GM12875 (cell line): ENCODE measurements around the gene PDGFA.

Experiments
- H3K4me3 ChIP-seq: one replicate; pipeline ENCODE4 v1.5.1; 2011; ENCODE audit warnings: low read depth, low read length, control low read depth
- CTCF ChIP-seq: IDR thresholded peaks from 2 replicates; pipeline ENCODE4 v1.5.1; 2011; ENCODE audit warnings: low read depth, mild to moderate bottlenecking, control low read depth, inconsistent platforms, low read length, moderate library complexity, borderline replicate concordance; ENCODE audit not compliant: insufficient read depth

Gene PDGFA

GRCh38 chr7:539731-540411, 20.2 kb upstream of the PDGFA start:
- TF ChIP-seq CTCF: no peak
- H3K4me3 ChIP-seq: no peak overlapping the region

DNA sequence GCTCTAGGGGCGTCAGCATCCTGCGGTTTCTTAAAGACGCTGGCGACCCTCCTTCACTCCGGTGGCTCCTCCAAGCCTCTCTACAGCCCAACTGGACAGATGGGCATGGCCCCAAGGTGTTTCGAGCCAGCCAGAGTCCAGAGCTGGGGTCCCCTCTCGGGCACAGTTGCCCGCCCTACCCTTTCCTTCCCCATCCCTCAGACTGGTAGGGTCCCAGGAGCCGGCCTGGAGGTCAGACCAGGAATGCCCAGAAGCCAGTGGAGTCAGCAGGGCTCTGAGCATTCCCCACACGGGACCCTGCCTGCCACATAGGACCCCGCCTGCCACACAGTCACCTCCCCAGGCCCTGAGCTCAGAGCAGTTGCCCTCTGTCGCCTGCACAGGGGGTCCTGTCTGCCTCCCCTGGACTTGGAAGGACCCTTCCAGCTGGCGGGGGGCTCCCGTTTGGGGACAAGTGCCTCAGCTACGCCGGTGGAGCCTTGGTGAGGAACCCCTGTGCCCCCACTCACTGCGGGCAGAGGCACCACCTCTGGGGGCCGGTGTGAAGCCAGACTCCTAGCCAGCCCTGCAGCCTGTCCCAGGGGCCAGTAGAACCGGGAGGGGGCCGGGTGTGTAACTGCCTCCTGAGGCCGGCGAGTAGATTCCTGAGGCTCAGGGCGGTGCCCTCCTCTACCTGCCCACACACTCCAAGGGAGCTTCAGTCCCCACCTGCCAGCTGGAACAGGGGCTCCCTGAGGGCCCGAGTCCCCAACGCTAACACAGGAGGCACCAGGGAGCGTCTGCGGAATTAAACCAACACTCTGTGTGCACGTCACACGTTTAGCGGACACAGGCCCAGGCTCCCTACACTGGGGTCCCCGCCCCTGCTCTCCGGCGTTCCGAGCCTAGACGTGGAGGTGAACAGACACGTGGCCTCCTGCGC, 19.4 kb upstream of the PDGFA start:
- no peak for TF ChIP-seq CTCF

GRCh38 chr7:537911-538634, 18.4 kb upstream of the PDGFA start:
- TF ChIP-seq CTCF: no peak
- no peak overlapping the region for H3K4me3 ChIP-seq

More for the DNA sequence above, 19.4 kb upstream of the PDGFA start:
- H3K4me3 ChIP-seq: no peak overlapping the region

- no peak overlapping the region for H3K4me3 ChIP-seq
- TF ChIP-seq CTCF: no peak
Observed at GRCh38 chr7:536231-536630, 16.6 kb upstream of the PDGFA start.

DNA sequence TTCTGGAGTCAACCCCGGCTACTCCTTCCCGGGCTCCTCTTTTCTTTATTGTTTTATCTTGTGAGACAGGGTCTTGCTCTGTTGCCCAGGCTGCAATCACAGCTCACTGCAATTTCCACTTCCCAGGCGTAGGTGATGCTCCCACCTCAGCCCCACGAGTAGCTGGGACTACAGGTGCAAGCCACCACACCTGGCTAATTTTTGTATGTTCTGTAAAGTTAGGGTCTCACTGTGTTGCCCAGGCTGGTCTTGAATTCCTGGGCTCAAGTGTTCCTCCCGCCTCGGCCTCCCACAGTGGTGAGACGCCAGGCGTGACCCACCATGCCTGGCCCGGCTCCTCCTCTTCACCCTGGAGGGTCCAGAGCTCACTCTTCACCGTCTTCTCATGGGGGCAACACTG, 15.3 kb upstream of the PDGFA start:
- TF ChIP-seq CTCF: no peak
- no peak overlapping the region for H3K4me3 ChIP-seq

GRCh38 chr7:534075-534474, 14.4 kb upstream of the PDGFA start:
- H3K4me3 ChIP-seq: no peak overlapping the region
- TF ChIP-seq CTCF: no peak

- H3K4me3 ChIP-seq: no peak overlapping the region
- TF ChIP-seq CTCF: no peak
Observed at GRCh38 chr7:533266-533665, 13.6 kb upstream of the PDGFA start.
